ENCODE results near the gene EML5. TPM values are rescaled to one million over a fixed set of nuclear protein-coding genes. Genes with fewer than 3 reads are reported as not detected.

EML5 gene
- total RNA-seq, 1 experiment from 2014 or later = 1.4 TPM

DNA sequence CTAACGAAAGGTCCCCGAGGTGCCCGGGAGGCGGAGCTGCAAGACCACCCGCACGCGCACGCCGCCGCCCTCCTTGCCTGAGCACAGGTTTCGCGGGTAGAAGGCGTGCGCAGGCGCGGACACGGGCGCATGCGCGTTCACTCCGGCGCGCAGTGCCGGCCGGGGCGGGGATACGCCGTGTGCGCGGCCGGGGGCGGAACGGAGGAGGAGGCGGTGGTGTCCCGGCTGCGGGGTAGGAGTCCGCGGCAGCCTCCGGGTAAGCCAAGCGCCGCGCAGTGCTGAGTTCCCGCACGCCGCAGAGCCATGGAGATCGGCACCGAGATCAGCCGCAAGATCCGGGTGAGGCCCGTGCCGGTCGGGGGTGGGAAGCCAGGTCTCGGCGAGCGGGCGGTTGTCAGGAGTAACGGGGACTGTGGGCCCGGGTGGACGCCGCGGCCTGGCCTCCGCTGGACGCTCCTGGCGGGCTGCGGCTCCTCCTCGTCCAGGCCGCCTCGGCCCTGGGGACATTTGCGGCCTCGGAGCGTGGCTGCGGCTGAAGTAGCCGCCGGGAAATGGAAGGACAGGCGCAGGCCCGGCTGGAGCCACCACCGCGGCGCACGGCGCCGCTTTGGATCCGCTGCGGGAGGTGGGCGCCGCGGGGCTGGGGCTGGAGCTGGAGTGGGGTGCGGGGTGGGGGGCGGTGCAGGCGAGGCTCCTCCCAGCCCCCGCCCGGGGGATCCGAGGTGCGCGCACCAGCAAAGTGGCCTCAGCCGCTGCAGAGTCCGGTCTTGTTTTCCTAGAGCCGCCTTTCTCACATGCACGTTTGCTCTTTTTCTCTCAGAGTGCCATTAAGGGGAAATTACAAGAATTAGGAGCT, 229.7 kb downstream of the EML5 start, which contains the start of gene ZC3H14:
Gene ZC3H14, plus strand, starts transcription at position 207 of the 856 bp plus-strand sequence. Its CDS starts 97 bp downstream, at position 304.
- DNase-seq (ENCODE audit: low read depth) = peak; percentile 97

DNA sequence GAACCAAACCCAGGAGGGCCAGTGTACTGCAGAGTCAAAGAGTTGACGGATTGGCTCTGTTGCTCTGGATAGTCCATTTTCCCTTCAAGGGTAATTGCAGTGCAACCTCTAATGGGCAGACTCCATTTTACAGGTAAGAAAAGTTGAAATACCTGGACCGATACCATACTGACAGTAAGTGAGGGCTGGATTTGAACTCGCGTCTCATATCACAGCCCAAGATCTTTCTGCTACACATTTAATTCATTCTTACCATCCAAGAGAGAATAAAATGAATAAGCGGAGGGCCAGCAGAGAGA, 230.3 kb downstream of the EML5 start:
- DNase-seq (ENCODE audit: low read depth) = no peak

Other genes with a start within 250 kb of the EML5 start
- 4.8 and 7.7 TPM in 2 replicates for gene PTPN21, start 237.9 kb downstream of the EML5 start, total RNA-seq (2014; rRNA removed; shearing (Covaris generic))
- gene ZC3H14, start 229.9 kb downstream of the EML5 start, total RNA-seq (2014; rRNA removed; shearing (Covaris generic)) = 105 and 116 TPM in 2 replicates
- 19.5 and 23.9 TPM in 2 replicates for gene TTC8, start 31.7 kb upstream of the EML5 start, total RNA-seq (2014; rRNA removed; shearing (Covaris generic))